HepG2 (cell line): ENCODE results near the gene WFDC12. TPM values are rescaled to one million over a fixed set of nuclear protein-coding genes. Genes with fewer than 3 reads are reported as not detected.

Experiments
- ADNP ChIP-seq: sonication (generic); formaldehyde crosslinking; IDR thresholded peaks from 2 replicates; pipeline ENCODE4 v1.4.0; 2020; ENCODE audit warnings: missing genetic modification reagents
- AGO1 ChIP-seq: fragments of 200-400 bp; formaldehyde crosslinking; IDR thresholded peaks from 2 replicates; pipeline ENCODE4 v1.6.1; 2017; ENCODE audit warnings: mild to moderate bottlenecking, low read depth, low read length, moderate library complexity; ENCODE audit not compliant: poor library complexity, severe bottlenecking
- BCL6 ChIP-seq: IDR thresholded peaks from 2 replicates; pipeline ENCODE4 v1.6.1; 2016; ENCODE audit warnings: missing genetic modification reagents, missing compliant biosample characterization
- DNMT1 ChIP-seq: sonication (generic); formaldehyde crosslinking; IDR thresholded peaks from 2 replicates; pipeline ENCODE4 v1.5.1; 2020; ENCODE audit warnings: mild to moderate bottlenecking, missing genetic modification reagents
- ERF ChIP-seq: IDR thresholded peaks from 2 replicates; pipeline ENCODE4 v1.6.1; 2018; ENCODE audit warnings: missing biosample characterization, missing genetic modification reagents
- ESRRA ChIP-seq: sonication (generic); formaldehyde crosslinking; IDR thresholded peaks from 2 replicates; pipeline ENCODE4 v1.5.1; 2020; ENCODE audit warnings: mild to moderate bottlenecking, low read depth, missing genetic modification reagents
- GABPA ChIP-seq, 2 experiments: IDR thresholded peaks; 2 replicates each; pipeline ENCODE4 v1.6.1; 2011 to 2016; ENCODE audit warnings: low read depth in 2 of 2, low read length in 1 of 2, missing biosample characterization in 1 of 2, missing genetic modification characterization in 1 of 2
- LCORL ChIP-seq, 2 experiments: fragments of 450-650 bp in 1 of 2; sonication (generic) in 1 of 2; formaldehyde crosslinking in 1 of 2; IDR thresholded peaks; 2 replicates each; pipeline versions ENCODE4 v1.5.0 to v1.6.1; 2017 to 2020; ENCODE audit warnings: antibody characterized with exemption in 1 of 2, missing genetic modification reagents in 1 of 2
- NFE2L1 ChIP-seq: sonication (generic); formaldehyde crosslinking; IDR thresholded peaks from 2 replicates; pipeline ENCODE4 v1.4.0; 2020; ENCODE audit warnings: missing genetic modification reagents, mild to moderate bottlenecking, borderline replicate concordance
- NR2F1 ChIP-seq, 2 experiments: fragments of 450-650 bp in 1 of 2; formaldehyde crosslinking in 1 of 2; IDR thresholded peaks; 2 replicates each; pipeline versions ENCODE4 v1.5.0 to v1.6.1; 2016 to 2020; ENCODE audit warnings: mild to moderate bottlenecking in 1 of 2, missing compliant biosample characterization in 1 of 2, missing genetic modification reagents in 1 of 2, moderate library complexity in 1 of 2
- PAWR ChIP-seq: sonication (generic); formaldehyde crosslinking; IDR thresholded peaks from 2 replicates; pipeline ENCODE4 v1.4.0; 2020; ENCODE audit warnings: missing genetic modification reagents, mild to moderate bottlenecking, borderline replicate concordance
- RARA ChIP-seq: IDR thresholded peaks from 2 replicates; pipeline ENCODE4 v1.6.1; 2016; ENCODE audit warnings: missing genetic modification reagents, missing compliant biosample characterization
- SIX1 ChIP-seq: sonication (generic); formaldehyde crosslinking; IDR thresholded peaks from 2 replicates; pipeline ENCODE4 v1.4.0; 2020; ENCODE audit warnings: missing genetic modification reagents, borderline replicate concordance
- SMAD3 ChIP-seq: sonication (generic); formaldehyde crosslinking; IDR thresholded peaks from 2 replicates; pipeline ENCODE4 v1.4.0; 2020; ENCODE audit warnings: missing genetic modification reagents
- TAF15 ChIP-seq: fragments of 200-400 bp; formaldehyde crosslinking; IDR thresholded peaks from one replicate; pipeline ENCODE4 v1.6.1; 2018; ENCODE audit warnings: mild to moderate bottlenecking, low read depth, low read length; ENCODE audit not compliant: poor library complexity, severe bottlenecking
- TARDBP ChIP-seq: sonication (generic); formaldehyde crosslinking; IDR thresholded peaks from 2 replicates; pipeline ENCODE4 v1.8.0; 2022; ENCODE audit warnings: mild to moderate bottlenecking, missing genetic modification reagents
- ZKSCAN8 ChIP-seq: IDR thresholded peaks from 2 replicates; pipeline ENCODE4 v1.6.1; 2016; ENCODE audit warnings: borderline replicate concordance, missing genetic modification reagents, missing compliant biosample characterization
- ZMYM2 ChIP-seq: sonication (generic); formaldehyde crosslinking; IDR thresholded peaks from 2 replicates; pipeline ENCODE4 v1.8.0; 2022; ENCODE audit warnings: mild to moderate bottlenecking, missing genetic modification reagents
- ZNF230 ChIP-seq: sonication (generic); formaldehyde crosslinking; IDR thresholded peaks from 2 replicates; pipeline ENCODE4 v1.4.0; 2020; ENCODE audit warnings: mild to moderate bottlenecking, missing genetic modification reagents
- ZNF331 ChIP-seq: sonication (generic); formaldehyde crosslinking; IDR thresholded peaks from 2 replicates; pipeline ENCODE4 v1.4.0; 2020; ENCODE audit warnings: missing genetic modification reagents
- ZNF598 ChIP-seq: sonication (generic); formaldehyde crosslinking; IDR thresholded peaks from 2 replicates; pipeline ENCODE4 v1.5.1; 2020; ENCODE audit warnings: mild to moderate bottlenecking, missing genetic modification reagents, borderline replicate concordance
- ZNF83 ChIP-seq: sonication (generic); formaldehyde crosslinking; IDR thresholded peaks from 2 replicates; pipeline ENCODE4 v1.4.0; 2020; ENCODE audit warnings: missing genetic modification reagents, mild to moderate bottlenecking, borderline replicate concordance
- polyA plus RNA-seq, 8 experiments: library from polyadenylated mRNA; depleted of rRNA in 3 of 8; stranded (reverse) in 7 of 8; unstranded in 1 of 8; fragments of >200 nt; fragmentation: Illumina TruSeq in 4 of 8; extraction: Trizol in 4 of 8; gene quantifications; 2 replicates each; pipeline versions ENCODE4 v1.2.1 to v1.2.3, GENCODE V29; 2011 to 2016; ENCODE audit warnings: low read depth in 4 of 8, missing spikeins in 1 of 8, mixed read lengths in 1 of 8; ENCODE audit not compliant: insufficient read depth in 1 of 8
- total RNA-seq, 5 experiments: library from RNA; depleted of rRNA; stranded (reverse); fragments of >200 nt; fragmentation: Illumina TruSeq; extraction: Trizol; gene quantifications; 2 replicates each; pipeline ENCODE4 v1.2.3, GENCODE V29; 2016; ENCODE audit warnings: low read depth in 1 of 5
- TF ChIP-seq, protein P1 (sequence below): sonication (generic); formaldehyde crosslinking; IDR thresholded peaks from 2 replicates; pipeline ENCODE4 v1.4.0; 2020; ENCODE audit warnings: missing genetic modification reagents
- TF ChIP-seq, protein P2 (sequence below): sonication (generic); formaldehyde crosslinking; IDR thresholded peaks from 2 replicates; pipeline ENCODE4 v1.4.0; 2020; ENCODE audit warnings: missing genetic modification reagents
- TF ChIP-seq, protein P3 (sequence below): sonication (generic); formaldehyde crosslinking; IDR thresholded peaks from 2 replicates; pipeline ENCODE4 v1.4.0; 2020; ENCODE audit warnings: mild to moderate bottlenecking, missing genetic modification reagents

Gene WFDC12
- total and polyA plus RNA-seq, 2 of the 13 experiments (the other 11 are each of a cell fraction or from before 2014, with no cell fraction given): not detected

DNA sequence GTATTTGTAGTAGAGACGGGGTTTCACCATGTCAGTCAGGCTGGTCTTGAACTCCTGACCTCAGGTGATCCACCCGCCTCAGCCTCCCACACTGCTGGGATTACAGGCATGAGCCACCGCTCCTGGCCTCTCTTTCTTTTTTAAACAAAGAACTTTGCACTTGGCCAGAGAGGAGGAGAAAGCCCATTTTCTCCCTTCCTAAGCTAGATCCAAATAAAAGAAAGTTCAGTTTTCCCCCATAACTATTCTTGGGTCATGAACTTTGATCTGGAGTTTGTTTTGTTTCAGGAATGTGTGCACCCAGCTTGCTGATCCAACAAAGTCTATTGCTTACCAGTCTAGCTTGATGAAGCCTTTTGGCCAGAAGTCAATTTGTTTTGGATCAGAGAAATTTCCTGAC is 46.7 kb downstream of the WFDC12 start (continued):
- TF ChIP-seq ZMYM2 (peak; percentile 96), AGO1 (no peak), TARDBP (CRISPR knock-in tag) (0 out of 2 replicates have a peak, but pooled peaks have one; percentile 33), ERF (CRISPR knock-in tag) (peak; percentile 26; the same call in 1 of the 2 replicates), ADNP (CRISPR knock-in tag) (peak; percentile 96), SIX1 (CRISPR knock-in tag) (peak; percentile 45), NR2F1 (CRISPR knock-in tag; IDR thresholded peaks at IDR 0.05) (peak; percentile 53 to 94), RARA (peak; percentile 94), TAF15 (no peak), GABPA (IDR thresholded peaks at IDR 0.05; ENCODE audit: low read depth, low read length) (no peak), GABPA (CRISPR knock-in tag; IDR thresholded peaks at IDR 0.05; ENCODE audit: low read depth) (0 out of 2 replicates have a peak, but pooled peaks have one; percentile 18), BCL6 (peak; percentile 78), ZNF230 (CRISPR knock-in tag) (peak; percentile 79; the same call in 1 of the 2 replicates), DNMT1 (CRISPR knock-in tag) (no peak), ZNF598 (CRISPR knock-in tag) (no peak), ZNF331 (CRISPR knock-in tag) (peak; percentile 63; the same call in 1 of the 2 replicates), NFE2L1 (CRISPR knock-in tag) (no peak), LCORL (IDR thresholded peaks at IDR 0.05) (no peak), LCORL (CRISPR knock-in tag; IDR thresholded peaks at IDR 0.05) (peak; percentile 87), ZKSCAN8 (0 out of 2 replicates have a peak, but pooled peaks have one; percentile 19), ZNF83 (CRISPR knock-in tag) (no peak), PAWR (CRISPR knock-in tag) (no peak), SMAD3 (CRISPR knock-in tag) (no peak), ESRRA (CRISPR knock-in tag) (peak; percentile 48; the same call in 1 of the 2 replicates)
- TF ChIP-seq, protein P1, sequence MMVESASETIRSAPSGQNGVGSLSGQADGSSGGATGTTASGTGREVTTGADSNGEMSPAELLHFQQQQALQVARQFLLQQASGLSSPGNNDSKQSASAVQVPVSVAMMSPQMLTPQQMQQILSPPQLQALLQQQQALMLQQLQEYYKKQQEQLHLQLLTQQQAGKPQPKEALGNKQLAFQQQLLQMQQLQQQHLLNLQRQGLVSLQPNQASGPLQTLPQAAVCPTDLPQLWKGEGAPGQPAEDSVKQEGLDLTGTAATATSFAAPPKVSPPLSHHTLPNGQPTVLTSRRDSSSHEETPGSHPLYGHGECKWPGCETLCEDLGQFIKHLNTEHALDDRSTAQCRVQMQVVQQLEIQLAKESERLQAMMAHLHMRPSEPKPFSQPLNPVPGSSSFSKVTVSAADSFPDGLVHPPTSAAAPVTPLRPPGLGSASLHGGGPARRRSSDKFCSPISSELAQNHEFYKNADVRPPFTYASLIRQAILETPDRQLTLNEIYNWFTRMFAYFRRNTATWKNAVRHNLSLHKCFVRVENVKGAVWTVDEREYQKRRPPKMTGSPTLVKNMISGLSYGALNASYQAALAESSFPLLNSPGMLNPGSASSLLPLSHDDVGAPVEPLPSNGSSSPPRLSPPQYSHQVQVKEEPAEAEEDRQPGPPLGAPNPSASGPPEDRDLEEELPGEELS (CRISPR knock-in tag): peak; percentile 81
- TF ChIP-seq, protein P2, sequence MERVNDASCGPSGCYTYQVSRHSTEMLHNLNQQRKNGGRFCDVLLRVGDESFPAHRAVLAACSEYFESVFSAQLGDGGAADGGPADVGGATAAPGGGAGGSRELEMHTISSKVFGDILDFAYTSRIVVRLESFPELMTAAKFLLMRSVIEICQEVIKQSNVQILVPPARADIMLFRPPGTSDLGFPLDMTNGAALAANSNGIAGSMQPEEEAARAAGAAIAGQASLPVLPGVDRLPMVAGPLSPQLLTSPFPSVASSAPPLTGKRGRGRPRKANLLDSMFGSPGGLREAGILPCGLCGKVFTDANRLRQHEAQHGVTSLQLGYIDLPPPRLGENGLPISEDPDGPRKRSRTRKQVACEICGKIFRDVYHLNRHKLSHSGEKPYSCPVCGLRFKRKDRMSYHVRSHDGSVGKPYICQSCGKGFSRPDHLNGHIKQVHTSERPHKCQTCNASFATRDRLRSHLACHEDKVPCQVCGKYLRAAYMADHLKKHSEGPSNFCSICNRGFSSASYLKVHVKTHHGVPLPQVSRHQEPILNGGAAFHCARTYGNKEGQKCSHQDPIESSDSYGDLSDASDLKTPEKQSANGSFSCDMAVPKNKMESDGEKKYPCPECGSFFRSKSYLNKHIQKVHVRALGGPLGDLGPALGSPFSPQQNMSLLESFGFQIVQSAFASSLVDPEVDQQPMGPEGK (CRISPR knock-in tag): peak; percentile 62
- TF ChIP-seq, protein P3, sequence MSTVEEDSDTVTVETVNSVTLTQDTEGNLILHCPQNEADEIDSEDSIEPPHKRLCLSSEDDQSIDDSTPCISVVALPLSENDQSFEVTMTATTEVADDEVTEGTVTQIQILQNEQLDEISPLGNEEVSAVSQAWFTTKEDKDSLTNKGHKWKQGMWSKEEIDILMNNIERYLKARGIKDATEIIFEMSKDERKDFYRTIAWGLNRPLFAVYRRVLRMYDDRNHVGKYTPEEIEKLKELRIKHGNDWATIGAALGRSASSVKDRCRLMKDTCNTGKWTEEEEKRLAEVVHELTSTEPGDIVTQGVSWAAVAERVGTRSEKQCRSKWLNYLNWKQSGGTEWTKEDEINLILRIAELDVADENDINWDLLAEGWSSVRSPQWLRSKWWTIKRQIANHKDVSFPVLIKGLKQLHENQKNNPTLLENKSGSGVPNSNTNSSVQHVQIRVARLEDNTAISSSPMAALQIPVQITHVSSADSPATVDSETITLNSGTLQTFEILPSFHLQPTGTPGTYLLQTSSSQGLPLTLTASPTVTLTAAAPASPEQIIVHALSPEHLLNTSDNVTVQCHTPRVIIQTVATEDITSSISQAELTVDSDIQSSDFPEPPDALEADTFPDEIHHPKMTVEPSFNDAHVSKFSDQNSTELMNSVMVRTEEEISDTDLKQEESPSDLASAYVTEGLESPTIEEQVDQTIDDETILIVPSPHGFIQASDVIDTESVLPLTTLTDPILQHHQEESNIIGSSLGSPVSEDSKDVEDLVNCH (CRISPR knock-in tag): no peak
